Cerebellar nuclear complex (tissue), 1 donor: ENCODE data around the gene CKMT1B.
"Not testable (repeated sequence)": the region's sequence is repeated elsewhere in the genome, so short reads cannot be mapped to it uniquely, and the experiment has no call there.

Experiments used
- DNase-seq, 2 experiments: peaks; one replicate each; lab custom pipeline; 2025; lab: John Stamatoyannopoulos, UW

The CKMT1B gene

GRCh38 chr15:43593328-43594190, at the start of gene CKMT1B:
TSS of gene CKMT1B (plus strand) at chr15:43594027. CDS start at chr15:43594219, 192 bp downstream.
- DNase-seq = not testable (repeated sequence)

- no peak for DNase-seq
Observed at GRCh38 chr15:43544266-43544665, 49.6 kb upstream of the CKMT1B start.

GRCh38 chr15:43545426-43545825, 48.4 kb upstream of the CKMT1B start:
- no peak for DNase-seq

GRCh38 chr15:43547539-43547938, 46.3 kb upstream of the CKMT1B start:
- no peak for DNase-seq

- no peak for DNase-seq
Observed at GRCh38 chr15:43550527-43551363, 43.1 kb upstream of the CKMT1B start.

GRCh38 chr15:43552256-43552655, 41.6 kb upstream of the CKMT1B start:
- no peak for DNase-seq

- DNase-seq = no peak
Observed at GRCh38 chr15:43552986-43553385, 40.8 kb upstream of the CKMT1B start.

GRCh38 chr15:43562753-43563152, 31.1 kb upstream of the CKMT1B start:
- DNase-seq = not testable (repeated sequence)

GRCh38 chr15:43563793-43564192, 30.0 kb upstream of the CKMT1B start:
- DNase-seq = not testable (repeated sequence)

- DNase-seq = not testable (repeated sequence)
Observed at GRCh38 chr15:43566615-43567014, 27.2 kb upstream of the CKMT1B start.

- not testable (repeated sequence) for DNase-seq
Observed at GRCh38 chr15:43574607-43575006, 19.2 kb upstream of the CKMT1B start.

- not testable (repeated sequence) for DNase-seq
Observed at GRCh38 chr15:43589778-43590466, 3.9 kb upstream of the CKMT1B start, which contains the start of gene PPIP5K1. TSS of gene PPIP5K1 (minus strand) at chr15:43590208. CDS start at chr15:43584504, 5,704 bp downstream.

- DNase-seq = not testable (repeated sequence)
Observed at GRCh38 chr15:43592841-43593240, 986 bp upstream of the CKMT1B start.

GRCh38 chr15:43599131-43599530, 5.3 kb downstream of the CKMT1B start:
- not testable (repeated sequence) for DNase-seq

GRCh38 chr15:43600200-43600599, 6.4 kb downstream of the CKMT1B start:
- not testable (repeated sequence) for DNase-seq

- peak in 1 of 2 experiments; percentile 35 for DNase-seq
Observed at GRCh38 chr15:43602233-43602632, 8.4 kb downstream of the CKMT1B start.

GRCh38 chr15:43617750-43618149, 23.9 kb downstream of the CKMT1B start:
- not testable (repeated sequence) for DNase-seq

- not testable (repeated sequence) for DNase-seq
Observed at GRCh38 chr15:43618700-43619099, 24.9 kb downstream of the CKMT1B start, which contains the start of gene STRC. TSS of gene STRC (minus strand) at chr15:43618800. CDS start at chr15:43618722, 78 bp downstream.

GRCh38 chr15:43622068-43622799, 28.4 kb downstream of the CKMT1B start:
- not testable (repeated sequence) for DNase-seq

GRCh38 chr15:43625106-43625505, 31.3 kb downstream of the CKMT1B start:
- DNase-seq = no peak

GRCh38 chr15:43626937-43627336, 33.1 kb downstream of the CKMT1B start:
- not testable (repeated sequence) for DNase-seq
